HepG2 (cell line): ENCODE data around the gene CHMP1A. TPM values are rescaled to one million over a fixed set of nuclear protein-coding genes. Genes with fewer than 3 reads are reported as not detected.

Source experiments
- CBX2 ChIP-seq, 2 experiments: fragments of 200-600 bp in 1 of 2; sonication (generic); formaldehyde crosslinking in 1 of 2; IDR thresholded peaks; 2 replicates each; pipeline versions ENCODE4 v1.7.0 to v1.8.1; 2018 to 2022; ENCODE audit warnings: low read depth in 2 of 2, low read length in 1 of 2, mild to moderate bottlenecking in 1 of 2, missing genetic modification reagents in 1 of 2
- CCDC6 ChIP-seq: sonication (generic); formaldehyde crosslinking; IDR thresholded peaks from 2 replicates; pipeline ENCODE4 v1.8.1; 2022; ENCODE audit warnings: mild to moderate bottlenecking, missing genetic modification reagents, moderate library complexity
- HDAC6 ChIP-seq: fragments of 200-600 bp; sonication (generic); IDR thresholded peaks from 2 replicates; pipeline ENCODE4 v1.7.0; 2017; ENCODE audit warnings: mild to moderate bottlenecking, antibody characterized with exemption, low read length, low read depth
- MXD1 ChIP-seq: sonication (generic); formaldehyde crosslinking; IDR thresholded peaks from 2 replicates; pipeline ENCODE4 v1.4.0; 2020; ENCODE audit warnings: mild to moderate bottlenecking, missing genetic modification reagents
- PATZ1 ChIP-seq: sonication (generic); formaldehyde crosslinking; IDR thresholded peaks from 2 replicates; pipeline ENCODE4 v1.4.0; 2020; ENCODE audit warnings: missing genetic modification reagents
- SMARCE1 ChIP-seq: fragments of 450-650 bp; IDR thresholded peaks from 2 replicates; pipeline ENCODE4 v1.6.1; 2017; ENCODE audit warnings: borderline replicate concordance
- STAG1 ChIP-seq: sonication (generic); formaldehyde crosslinking; IDR thresholded peaks from 2 replicates; pipeline ENCODE4 v1.4.0; 2020; ENCODE audit warnings: missing genetic modification reagents
- THAP7 ChIP-seq: sonication (generic); formaldehyde crosslinking; IDR thresholded peaks from 2 replicates; pipeline ENCODE4 v1.8.1; 2023; ENCODE audit warnings: mild to moderate bottlenecking, missing genetic modification reagents
- ZBTB25 ChIP-seq: IDR thresholded peaks from 2 replicates; pipeline ENCODE4 v1.6.1; 2018; ENCODE audit warnings: missing genetic modification reagents
- ZNF160 ChIP-seq: sonication (generic); formaldehyde crosslinking; IDR thresholded peaks from 2 replicates; pipeline ENCODE4 v1.8.0; 2022; ENCODE audit warnings: mild to moderate bottlenecking, inconsistent platforms, missing genetic modification reagents
- ZNF18 ChIP-seq: sonication (generic); formaldehyde crosslinking; IDR thresholded peaks from 2 replicates; pipeline ENCODE4 v1.8.0; 2022; ENCODE audit warnings: mild to moderate bottlenecking, missing genetic modification reagents; ENCODE audit not compliant: insufficient replicate concordance
- ZNF788 ChIP-seq: sonication (generic); formaldehyde crosslinking; IDR thresholded peaks from 2 replicates; pipeline ENCODE4 v1.5.0; 2020; ENCODE audit warnings: mild to moderate bottlenecking, missing genetic modification reagents, borderline replicate concordance
- polyA plus RNA-seq, 8 experiments: library from polyadenylated mRNA; depleted of rRNA in 3 of 8; stranded (reverse) in 7 of 8; unstranded in 1 of 8; fragments of >200 nt; fragmentation: Illumina TruSeq in 4 of 8; extraction: Trizol in 4 of 8; gene quantifications; 2 replicates each; pipeline versions ENCODE4 v1.2.1 to v1.2.3, GENCODE V29; 2011 to 2016; ENCODE audit warnings: low read depth in 4 of 8, missing spikeins in 1 of 8, mixed read lengths in 1 of 8; ENCODE audit not compliant: insufficient read depth in 1 of 8
- total RNA-seq, 5 experiments: library from RNA; depleted of rRNA; stranded (reverse); fragments of >200 nt; fragmentation: Illumina TruSeq; extraction: Trizol; gene quantifications; 2 replicates each; pipeline ENCODE4 v1.2.3, GENCODE V29; 2016; ENCODE audit warnings: low read depth in 1 of 5
- TF ChIP-seq, protein P1 (sequence below): sonication (generic); formaldehyde crosslinking; IDR thresholded peaks from 2 replicates; pipeline ENCODE4 v1.4.0; 2020; ENCODE audit warnings: missing genetic modification reagents
- TF ChIP-seq, protein P2 (sequence below): sonication (generic); formaldehyde crosslinking; IDR thresholded peaks from 2 replicates; pipeline ENCODE4 v1.4.0; 2020; ENCODE audit warnings: missing genetic modification reagents
- TF ChIP-seq, protein P3 (sequence below): sonication (generic); formaldehyde crosslinking; IDR thresholded peaks from 2 replicates; pipeline ENCODE4 v1.4.0; 2020; ENCODE audit warnings: mild to moderate bottlenecking, missing genetic modification reagents

CHMP1A gene
- total and polyA plus RNA-seq, 2 of the 13 experiments (the other 11 are each of a cell fraction or from before 2014, with no cell fraction given): 69.4 to 73.3 TPM

GRCh38 chr16:89615596-89616090, 41.9 kb downstream of the CHMP1A start (continued):
- TF ChIP-seq ZNF18 (CRISPR knock-in tag): peak; percentile 94
- TF ChIP-seq MXD1 (CRISPR knock-in tag): 0 out of 2 replicates have a peak, but pooled peaks have one; percentile 36
- no peak for TF ChIP-seq HDAC6
- TF ChIP-seq, protein P1, sequence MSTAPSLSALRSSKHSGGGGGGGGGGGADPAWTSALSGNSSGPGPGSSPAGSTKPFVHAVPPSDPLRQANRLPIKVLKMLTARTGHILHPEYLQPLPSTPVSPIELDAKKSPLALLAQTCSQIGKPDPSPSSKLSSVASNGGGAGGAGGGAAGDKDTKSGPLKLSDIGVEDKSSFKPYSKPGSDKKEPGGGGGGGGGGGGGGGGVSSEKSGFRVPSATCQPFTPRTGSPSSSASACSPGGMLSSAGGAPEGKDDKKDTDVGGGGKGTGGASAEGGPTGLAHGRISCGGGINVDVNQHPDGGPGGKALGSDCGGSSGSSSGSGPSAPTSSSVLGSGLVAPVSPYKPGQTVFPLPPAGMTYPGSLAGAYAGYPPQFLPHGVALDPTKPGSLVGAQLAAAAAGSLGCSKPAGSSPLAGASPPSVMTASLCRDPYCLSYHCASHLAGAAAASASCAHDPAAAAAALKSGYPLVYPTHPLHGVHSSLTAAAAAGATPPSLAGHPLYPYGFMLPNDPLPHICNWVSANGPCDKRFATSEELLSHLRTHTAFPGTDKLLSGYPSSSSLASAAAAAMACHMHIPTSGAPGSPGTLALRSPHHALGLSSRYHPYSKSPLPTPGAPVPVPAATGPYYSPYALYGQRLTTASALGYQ (CRISPR knock-in tag): no peak
- TF ChIP-seq STAG1 (CRISPR knock-in tag): peak; percentile 86
- TF ChIP-seq CCDC6 (CRISPR knock-in tag): peak; percentile 63; the same call in 1 of the 2 replicates
- TF ChIP-seq, protein P2, sequence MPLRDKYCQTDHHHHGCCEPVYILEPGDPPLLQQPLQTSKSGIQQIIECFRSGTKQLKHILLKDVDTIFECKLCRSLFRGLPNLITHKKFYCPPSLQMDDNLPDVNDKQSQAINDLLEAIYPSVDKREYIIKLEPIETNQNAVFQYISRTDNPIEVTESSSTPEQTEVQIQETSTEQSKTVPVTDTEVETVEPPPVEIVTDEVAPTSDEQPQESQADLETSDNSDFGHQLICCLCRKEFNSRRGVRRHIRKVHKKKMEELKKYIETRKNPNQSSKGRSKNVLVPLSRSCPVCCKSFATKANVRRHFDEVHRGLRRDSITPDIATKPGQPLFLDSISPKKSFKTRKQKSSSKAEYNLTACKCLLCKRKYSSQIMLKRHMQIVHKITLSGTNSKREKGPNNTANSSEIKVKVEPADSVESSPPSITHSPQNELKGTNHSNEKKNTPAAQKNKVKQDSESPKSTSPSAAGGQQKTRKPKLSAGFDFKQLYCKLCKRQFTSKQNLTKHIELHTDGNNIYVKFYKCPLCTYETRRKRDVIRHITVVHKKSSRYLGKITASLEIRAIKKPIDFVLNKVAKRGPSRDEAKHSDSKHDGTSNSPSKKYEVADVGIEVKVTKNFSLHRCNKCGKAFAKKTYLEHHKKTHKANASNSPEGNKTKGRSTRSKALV (CRISPR knock-in tag): 0 out of 2 replicates have a peak, but pooled peaks have one; percentile 47
- no peak for TF ChIP-seq ZNF160 (CRISPR knock-in tag)
- TF ChIP-seq SMARCE1: no peak
- no peak for TF ChIP-seq CBX2 (IDR thresholded peaks at IDR 0.05; ENCODE audit: low read depth, low read length)
- no peak for TF ChIP-seq CBX2 (CRISPR knock-in tag; IDR thresholded peaks at IDR 0.05; ENCODE audit: low read depth)
- TF ChIP-seq ZNF788 (CRISPR knock-in tag): peak; percentile 52; the same call in 1 of the 2 replicates
- TF ChIP-seq ZBTB25 (CRISPR knock-in tag): no peak
- TF ChIP-seq THAP7 (CRISPR knock-in tag): 0 out of 2 replicates have a peak, but pooled peaks have one; percentile 31
- TF ChIP-seq PATZ1 (CRISPR knock-in tag): peak; percentile 84
- TF ChIP-seq, protein P3, sequence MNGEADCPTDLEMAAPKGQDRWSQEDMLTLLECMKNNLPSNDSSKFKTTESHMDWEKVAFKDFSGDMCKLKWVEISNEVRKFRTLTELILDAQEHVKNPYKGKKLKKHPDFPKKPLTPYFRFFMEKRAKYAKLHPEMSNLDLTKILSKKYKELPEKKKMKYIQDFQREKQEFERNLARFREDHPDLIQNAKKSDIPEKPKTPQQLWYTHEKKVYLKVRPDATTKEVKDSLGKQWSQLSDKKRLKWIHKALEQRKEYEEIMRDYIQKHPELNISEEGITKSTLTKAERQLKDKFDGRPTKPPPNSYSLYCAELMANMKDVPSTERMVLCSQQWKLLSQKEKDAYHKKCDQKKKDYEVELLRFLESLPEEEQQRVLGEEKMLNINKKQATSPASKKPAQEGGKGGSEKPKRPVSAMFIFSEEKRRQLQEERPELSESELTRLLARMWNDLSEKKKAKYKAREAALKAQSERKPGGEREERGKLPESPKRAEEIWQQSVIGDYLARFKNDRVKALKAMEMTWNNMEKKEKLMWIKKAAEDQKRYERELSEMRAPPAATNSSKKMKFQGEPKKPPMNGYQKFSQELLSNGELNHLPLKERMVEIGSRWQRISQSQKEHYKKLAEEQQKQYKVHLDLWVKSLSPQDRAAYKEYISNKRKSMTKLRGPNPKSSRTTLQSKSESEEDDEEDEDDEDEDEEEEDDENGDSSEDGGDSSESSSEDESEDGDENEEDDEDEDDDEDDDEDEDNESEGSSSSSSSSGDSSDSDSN (CRISPR knock-in tag): 0 out of 2 replicates have a peak, but pooled peaks have one; percentile 29
